GM19023 (cell line): Measurements from ENCODE around the gene RAB21.
"Not testable (repeated sequence)": the region's sequence is repeated elsewhere in the genome, so short reads cannot be mapped to it uniquely, and the experiment has no call there.

Experiments
- ATAC-seq: cut with Tn5 transposase; IDR thresholded peaks from one replicate; pipeline ENCODE4 v1.9.1; 2021; ENCODE audit warnings: mild to moderate bottlenecking, moderate library complexity; ENCODE audit not compliant: unreplicated experiment

The RAB21 gene

DNA sequence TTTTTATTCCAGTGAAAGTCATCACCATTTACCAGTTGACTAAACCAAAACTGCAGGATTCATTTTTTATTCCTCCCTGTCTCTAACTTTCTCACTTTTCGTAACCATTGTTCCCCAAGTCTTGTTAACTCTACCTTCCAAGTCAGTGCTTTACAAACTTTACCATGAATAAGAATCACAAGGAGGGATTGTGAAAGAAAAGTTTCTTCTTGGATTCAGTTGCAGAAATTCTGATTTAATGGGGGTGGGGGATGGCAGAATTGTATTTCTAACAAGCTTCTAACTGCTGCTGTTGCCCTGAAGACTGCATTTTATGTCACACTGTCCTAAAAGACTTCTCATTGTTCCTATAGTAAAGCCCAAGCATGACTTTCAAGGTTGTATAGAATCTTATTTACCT lies 5.0 kb upstream of the RAB21 start:
- ATAC-seq, result no peak

DNA sequence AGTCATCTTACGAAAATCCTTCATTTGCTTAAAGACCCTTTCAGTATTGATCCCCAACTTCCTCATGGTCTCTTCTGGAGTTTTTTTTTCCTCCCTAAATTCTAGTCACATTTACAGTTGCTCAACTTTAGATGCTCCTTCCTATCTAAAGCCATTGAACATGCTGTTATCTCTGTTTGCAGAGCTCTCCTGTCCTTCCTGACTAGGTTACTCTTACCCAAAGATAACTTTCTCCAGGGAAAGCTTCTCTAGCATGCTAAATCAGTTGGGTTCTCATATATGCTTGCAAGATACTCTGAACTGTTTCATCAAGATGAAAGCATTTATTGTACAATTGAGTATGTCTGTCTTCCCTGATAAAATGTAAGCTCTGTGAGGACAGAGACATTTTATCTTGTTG lies 1.8 kb upstream of the RAB21 start:
- no peak for ATAC-seq

DNA sequence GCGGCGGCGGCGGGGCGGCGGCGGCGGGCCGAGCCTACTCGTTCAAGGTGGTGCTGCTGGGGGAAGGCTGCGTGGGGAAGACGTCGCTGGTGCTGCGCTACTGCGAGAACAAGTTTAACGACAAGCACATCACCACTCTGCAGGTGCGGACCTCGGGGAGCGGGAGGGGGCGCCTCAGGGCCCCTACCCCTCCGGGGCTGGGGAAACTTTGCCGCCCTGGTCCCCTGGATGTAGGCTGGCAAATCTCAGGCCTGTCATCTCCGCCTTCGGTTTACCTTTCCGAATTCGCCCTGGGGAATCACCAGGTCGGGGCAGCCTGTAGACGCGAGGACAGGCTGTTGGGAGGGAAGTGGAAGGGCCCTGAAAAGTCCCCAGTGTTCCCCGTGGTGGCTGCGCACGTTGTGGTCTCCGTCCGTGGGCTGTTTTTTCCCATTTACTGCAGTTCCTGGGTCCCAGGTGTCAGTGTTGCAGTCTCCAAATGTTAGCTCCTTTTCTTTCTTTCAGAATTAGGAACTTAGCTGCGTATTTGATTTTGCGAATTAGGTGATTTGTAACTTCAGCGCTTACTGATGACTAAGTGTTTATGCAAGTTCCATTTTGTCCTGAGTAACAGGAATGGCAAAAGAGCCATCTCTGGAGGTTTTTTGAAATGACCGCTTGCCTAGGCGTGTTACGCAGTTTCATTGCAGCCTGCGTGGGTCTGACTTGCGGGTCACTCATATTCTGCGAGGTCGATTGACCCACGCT lies 656 bp downstream of the RAB21 start:
- peak; percentile 60 for ATAC-seq

DNA sequence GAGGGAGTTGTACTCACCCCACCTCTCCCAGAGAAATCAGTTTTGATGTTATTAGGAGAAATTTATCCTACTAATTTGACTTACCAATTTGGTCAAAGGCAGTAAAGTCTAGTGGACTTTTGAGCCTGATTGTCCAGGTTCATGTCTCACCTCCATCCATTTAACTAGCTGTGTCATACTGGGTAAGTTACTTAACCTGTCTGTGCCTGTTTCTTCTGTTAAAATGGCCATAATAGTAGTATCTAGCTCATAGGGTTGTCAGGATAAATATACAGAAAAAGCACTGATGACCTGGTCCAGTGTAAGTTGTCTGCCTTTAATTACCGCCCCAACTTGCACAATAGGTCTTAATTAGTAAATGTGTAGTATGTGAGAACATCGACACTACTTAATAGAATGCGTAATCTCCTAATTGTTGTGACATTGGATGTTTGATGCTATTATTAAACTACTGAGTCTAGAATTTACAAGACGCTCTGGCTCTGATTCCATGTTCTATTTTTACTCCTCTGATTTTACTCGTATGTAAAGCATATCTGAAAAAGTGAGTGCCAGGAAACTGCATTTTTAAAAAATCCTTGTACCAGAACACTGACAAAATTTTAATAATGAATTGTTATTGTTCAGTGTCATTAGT lies 1.5 kb downstream of the RAB21 start:
- ATAC-seq, result no peak

DNA sequence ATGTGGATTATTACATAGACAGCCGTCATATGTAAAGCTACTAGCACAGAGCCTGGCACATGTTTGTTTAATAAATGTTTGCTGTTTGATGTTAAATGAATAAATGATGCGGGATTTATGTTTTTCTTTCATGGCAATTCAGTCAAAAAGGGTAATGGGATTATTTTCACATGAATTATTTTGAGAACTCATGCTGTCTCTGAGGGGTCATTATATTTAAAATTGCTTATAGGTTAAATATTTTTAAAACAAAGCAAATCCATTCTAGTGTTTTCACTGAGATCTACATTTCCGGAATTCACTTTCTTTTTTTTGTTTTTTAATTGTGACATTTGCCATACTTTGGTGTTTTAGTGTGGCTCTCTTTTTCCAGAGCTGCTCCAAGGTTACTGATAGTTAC lies 5.3 kb downstream of the RAB21 start:
- no peak for ATAC-seq

DNA sequence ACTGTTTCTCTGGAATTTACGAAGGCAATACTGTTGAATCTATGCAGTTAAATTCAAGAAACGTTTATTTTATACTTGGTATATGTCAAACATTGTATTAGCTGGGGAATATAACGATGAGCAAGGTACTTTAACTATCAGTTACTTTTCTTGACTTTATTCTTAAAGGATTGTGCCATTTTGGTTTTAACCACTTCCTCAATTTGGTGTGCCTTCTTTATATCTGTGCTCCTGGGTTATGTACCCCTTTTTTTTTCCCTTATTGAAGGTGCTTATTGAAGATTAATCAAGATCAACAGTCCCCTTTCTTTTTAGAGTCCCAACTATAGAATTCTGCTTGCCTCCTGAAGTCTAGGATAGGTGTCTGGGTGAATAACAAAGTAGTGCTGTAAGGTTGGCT lies 5.8 kb downstream of the RAB21 start:
- no peak for ATAC-seq

DNA sequence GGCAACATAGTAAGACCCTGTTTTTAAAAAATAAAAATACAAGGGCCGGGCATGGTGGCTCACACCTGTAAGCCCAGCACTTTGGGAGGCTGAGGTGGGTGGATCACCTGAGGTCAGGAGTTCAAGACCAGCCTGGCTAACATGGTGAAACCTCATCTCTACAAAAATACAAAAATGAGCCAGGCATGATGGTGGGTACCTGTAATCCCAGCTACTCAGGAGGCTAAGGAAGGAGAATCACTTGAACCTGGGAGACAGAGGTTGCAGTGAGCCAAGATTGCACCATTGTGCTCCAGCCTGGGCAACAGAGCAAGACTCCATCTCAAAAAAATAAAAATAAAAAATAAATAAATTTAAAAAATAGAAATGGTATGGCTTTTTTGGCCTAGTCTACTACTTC lies 6.7 kb downstream of the RAB21 start:
- ATAC-seq, result not testable (repeated sequence)

DNA sequence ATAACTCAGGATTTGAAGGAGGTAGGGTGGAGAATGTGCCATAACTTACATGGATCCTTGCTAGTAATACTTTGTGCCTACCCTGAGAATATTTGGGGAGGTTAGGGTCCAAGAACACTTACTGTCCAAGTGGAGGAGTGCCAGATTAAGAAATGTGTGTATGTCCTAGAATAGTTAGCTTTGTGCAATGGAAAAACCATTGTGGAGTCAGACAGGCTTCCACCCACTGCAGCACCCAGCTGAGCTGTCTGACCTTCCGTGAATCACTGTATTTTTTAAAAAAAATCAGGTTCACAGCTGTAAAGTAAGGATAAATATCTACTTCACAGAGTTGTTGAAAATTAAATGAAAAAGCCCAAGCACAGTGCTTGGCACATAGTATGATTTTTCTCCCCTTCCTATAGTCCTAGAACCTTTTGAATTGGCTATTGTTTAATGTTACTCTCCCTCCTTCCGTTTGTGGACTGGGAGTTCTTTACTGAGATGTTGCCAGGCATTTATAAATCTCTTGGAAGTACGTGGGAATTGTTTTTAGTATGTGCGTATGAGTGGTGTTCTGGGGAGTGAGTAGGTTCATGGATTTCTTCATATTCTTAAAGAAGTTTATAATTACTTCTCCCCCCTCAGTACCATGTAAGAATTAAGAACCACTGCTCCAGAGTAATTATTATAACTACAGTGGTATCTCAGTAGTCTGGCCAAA lies 9.2 kb downstream of the RAB21 start:
- ATAC-seq, result no peak

DNA sequence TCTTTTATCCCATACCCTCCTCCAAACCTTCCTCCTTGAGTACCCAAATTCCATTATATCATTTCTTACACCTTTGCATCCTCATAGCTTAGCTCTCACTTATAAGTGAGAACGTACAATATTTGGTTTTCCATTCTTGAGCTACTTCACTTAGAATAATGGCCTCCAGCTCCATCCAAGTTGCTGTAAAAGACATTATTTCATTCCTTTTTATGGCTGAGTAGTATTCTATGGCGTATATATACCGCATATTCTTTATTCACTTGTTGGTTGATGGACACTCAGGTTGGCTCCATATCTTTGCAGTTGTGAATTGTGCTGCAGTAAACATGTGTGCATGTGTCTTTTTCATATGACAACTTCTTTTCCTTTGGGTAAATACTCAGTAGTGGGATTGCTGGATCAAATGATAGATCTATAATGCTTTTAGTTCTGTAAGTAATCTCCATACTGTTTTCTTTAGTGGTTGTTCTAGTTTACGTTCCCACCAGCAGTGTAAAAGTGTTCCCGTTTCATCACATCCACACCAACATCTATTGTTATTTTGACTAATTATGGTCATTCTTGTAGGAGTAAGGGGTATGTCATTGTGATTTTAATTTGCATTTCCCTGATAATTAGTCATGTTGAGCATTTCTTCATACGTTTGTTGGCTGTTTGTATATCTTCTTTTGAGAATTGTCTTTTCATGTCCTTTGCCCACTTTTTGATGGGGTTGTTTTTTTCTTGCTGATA lies 10.1 kb downstream of the RAB21 start:
- no peak for ATAC-seq

DNA sequence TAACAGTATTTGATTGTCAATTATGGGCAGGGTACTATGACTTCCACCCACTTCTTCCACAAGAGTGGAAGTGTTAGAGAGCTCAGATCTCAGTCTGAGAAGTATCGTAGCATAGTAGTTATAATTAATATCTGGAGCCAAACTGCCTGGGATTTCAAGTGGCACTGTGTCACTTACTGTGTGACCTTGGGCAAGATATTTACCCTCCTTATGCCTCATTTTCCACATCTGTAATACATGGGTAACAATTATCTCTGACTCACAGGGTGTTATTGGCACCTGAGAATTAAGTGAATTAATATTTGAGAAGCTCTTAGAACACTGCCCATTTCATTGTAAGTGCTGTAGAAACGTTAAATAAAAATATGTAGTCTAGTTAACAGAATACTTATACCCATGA lies 11.5 kb downstream of the RAB21 start:
- ATAC-seq, result no peak

DNA sequence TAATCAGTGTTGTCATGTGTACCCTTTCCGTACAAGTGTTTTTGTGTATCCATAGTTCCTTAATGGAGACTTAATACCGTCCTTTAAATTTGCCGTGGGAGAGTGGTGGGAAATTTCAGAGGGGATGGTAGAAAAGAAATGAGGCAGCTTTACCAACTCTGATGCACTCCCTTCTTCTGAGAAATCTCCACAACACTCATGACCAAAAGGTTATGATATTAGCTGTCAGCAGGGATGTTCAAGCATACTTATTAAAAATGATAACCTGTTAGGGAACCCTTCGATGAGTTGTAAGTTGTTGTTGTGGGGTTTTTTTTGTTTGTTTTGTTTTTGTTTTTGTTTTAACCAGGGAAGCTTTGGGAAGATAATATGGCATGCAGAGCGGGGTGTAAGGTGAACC lies 12.5 kb downstream of the RAB21 start:
- ATAC-seq, result no peak

DNA sequence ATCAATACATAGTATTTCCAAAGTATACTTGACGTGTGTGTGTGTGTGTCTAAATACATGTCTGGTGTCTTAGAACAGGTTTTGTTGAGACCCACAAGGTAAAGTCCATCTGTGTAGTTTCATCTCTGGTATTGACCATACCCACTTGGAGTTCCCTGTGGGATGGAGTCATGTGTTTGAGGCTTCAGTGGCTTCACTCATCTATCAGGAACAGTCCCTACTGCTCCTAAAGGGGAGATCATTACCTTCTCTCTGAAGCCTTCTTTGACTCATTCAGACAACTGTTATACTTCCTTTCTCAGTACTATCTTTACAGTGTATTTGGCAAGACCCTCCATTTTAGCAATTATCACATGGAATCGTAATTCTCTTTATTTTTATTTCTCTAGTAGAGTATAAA lies 14.2 kb downstream of the RAB21 start:
- no peak for ATAC-seq

DNA sequence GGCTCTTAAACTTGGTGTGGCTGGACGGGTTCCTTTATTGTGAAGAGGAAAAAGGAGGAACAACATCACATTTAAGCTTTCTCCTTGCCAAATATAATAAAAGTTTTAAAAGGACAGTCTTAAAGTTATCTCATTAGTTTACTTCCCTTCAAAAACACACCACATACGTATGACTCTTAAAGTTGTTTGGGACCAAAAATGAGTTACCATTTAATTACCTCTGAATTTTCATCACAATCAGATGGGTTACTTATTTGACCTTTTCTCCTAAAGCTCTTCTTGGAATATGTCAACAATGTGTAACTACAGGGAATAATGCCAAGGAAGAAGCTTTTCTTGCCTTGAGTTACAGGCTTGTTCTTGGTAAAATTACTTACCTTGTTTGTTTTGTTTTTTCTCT lies 16.4 kb downstream of the RAB21 start:
- no peak for ATAC-seq

DNA sequence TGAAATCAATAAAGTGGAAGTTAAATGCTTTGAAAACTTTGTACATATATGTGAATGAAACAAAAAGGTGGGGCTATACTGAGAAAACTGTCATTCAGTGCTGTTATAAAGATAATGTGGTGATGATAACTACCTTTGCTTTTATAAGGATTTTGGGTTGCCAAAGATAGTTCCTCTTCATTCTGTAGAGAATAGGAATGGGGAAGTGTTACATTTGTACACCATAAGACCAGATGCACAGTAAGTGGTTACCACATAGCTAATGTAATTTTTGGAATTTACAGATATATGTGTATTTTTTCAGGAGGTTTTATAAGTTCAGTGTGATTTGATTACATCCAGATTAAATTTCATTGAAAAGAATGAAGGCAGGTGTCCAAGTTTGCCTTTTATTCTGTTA lies 18.1 kb downstream of the RAB21 start:
- no peak for ATAC-seq

DNA sequence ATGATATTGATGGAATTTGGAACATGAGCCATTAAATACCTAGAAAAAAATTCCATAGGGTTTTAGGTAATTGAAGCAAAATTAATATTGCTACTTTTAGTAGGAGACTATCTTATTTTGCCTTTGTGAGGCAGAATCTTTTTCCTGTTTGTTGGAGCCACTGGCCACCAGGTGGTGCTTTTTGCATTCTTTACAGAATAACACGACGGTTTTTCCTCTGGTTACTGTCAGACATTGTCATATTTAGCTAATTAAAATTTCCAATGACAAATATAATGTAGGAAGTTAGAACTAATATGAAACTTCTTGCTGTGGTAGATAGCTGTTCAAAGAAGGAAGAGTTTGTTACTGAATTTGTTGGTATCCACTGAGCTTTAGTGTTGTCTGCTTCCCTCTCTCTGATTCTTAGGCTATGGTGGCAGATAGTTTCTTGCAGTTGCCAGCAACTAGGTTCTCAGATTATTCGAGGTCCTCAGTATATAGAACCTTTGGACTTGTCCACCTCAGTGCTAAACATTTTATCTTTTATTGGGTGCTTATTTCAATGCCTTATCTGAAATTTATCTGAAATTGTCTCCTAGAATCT lies 25.7 kb downstream of the RAB21 start:
- no peak for ATAC-seq

DNA sequence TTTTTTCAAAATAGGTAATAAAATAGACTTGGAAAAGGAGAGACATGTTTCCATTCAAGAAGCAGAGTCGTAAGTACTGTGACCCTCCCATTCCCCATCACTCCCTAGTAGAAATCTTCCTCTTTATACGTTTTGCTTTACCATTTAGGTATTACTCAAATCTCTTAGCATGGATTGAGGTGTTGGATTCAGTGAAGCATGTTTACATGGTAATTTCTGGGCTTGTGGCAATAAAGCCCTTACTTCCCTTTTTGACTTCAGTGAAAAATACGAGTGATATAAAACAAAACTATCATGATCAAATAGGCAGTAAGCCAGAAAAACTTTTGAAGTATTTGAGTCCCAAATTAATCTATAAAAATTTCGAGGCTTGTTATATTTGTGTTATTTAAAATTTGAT lies 27.4 kb downstream of the RAB21 start:
- ATAC-seq, result no peak

DNA sequence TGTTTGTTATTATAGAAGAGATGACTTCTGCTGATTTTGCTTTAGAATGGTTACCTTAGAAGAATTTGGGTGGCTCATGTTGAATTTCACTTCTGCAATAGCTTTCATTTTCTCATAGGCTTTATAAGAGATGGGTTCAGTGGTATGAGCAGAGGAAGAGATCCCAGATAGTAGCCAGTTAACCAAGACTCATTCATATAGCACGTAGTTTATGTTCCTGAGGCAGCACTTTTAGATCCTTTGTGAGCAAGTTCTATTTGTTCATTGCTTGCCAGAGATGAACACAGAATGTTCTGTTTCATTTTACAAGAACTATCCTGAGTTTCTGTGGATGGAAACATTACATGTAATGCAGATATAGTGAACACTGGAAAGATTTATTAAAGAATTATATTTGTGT lies 32.2 kb downstream of the RAB21 start:
- ATAC-seq, result no peak

DNA sequence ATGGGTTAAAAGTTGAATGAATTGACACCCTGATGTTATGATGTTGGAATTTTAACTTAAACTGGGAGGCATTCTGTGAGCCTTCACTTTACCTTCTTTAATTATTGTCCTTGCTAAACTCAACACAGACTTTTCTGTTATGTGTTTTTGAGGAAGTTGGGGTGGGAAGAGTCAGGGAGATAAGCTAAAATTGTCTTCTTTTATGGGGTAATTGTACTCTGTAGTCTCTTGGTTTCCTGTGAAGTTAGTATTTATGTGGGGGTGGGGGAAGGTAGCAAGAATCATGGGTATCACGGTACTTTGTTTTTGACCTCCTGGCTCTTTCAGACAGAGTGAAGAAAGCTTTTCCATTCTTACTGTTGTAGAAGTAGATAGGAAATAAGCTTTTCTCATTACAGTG lies 32.9 kb downstream of the RAB21 start:
- ATAC-seq, result no peak

DNA sequence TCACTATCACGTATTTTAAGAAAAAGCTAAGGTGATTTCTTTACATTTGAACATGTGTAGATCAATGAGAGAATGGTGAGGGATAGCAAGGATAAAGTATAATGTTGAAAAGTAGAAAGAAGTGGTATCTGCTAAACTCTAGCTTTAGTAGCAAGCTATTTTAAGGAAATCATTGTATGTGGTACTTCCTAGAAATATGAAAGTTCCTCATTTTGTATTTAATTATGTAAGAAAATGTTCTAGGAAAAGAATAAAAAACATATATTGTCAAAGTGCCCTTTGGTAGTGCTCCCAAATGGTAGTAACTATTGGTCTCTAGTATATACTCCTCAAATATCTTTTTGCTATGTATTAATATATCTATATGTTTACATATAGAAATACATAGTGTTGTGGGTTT lies 35.7 kb downstream of the RAB21 start:
- no peak for ATAC-seq

DNA sequence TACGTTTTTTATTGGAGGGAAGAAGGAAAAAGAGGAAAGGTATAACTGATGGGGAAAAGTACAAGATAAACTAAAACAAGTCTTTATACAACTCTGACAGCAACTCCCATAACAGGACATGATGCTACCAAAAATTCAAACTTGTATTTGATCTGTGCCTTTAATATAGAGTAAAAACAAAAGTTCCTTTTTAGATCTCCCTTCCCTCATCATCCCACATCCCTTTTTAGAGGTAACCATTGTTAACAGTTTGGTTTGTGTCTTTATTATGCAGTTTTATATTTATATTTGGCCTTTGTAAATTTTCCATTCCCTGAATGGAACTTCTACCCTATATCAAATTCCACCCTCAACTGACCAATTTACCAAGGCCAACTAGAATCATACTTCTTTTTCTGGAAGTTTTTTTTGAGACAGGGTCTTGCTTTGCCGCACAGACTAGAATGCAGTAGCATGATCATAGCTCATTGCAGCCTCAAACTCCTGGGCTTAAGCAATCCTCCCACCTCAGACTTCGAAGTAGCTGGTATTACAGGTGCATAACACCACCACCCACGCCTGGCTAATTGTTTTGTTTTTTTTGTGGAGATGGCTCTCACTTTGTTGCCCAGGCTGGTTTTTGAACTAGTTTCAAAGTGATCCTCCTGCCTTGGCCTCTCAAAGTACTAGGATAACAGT lies 36.9 kb downstream of the RAB21 start:
- no peak for ATAC-seq

DNA sequence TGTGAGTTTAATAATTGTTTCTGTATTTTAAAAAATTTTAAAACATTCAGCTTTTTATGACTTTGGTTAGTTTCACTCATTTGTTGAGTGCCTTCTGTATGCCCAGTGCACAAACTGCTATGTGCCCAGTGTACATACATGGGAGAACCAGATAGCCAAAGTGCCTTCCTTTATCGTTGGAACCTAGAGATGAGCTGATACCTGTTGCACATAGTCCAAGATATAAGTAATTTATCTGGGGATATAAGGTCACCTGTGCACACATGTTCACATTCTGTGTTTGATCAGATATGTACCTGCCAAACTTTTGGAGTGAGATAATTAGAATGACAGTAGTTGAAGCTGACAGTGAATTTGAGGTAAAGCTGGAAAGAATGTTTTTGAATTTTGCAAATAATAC lies 37.9 kb downstream of the RAB21 start:
- ATAC-seq, result no peak
